Measurements from ENCODE around the gene ZDHHC7.

- TF ChIP-seq EZH2 (IDR thresholded peaks at IDR 0.05; ENCODE audit: insufficient read depth, low read length) (no peak), CTCF (IDR thresholded peaks at IDR 0.05; ENCODE audit: insufficient read depth, low read depth, low read length) (no peak)
These were observed 35.8 kb downstream of the ZDHHC7 start for GRCh38 chr16:84975522-84975921.

Measured in astrocyte (in vitro differentiated cells and primary cell).